Upper lobe of left lung (tissue), 4 donors: ENCODE results near the gene HSPG2.

Experiments
- CTCF ChIP-seq, 6 experiments: fragments of 450-650 bp in 4 of 6; fragments of 200-600 bp in 2 of 6; sonication (generic) in 2 of 6; IDR thresholded peaks; one replicate each; pipeline ENCODE4 v1.5.1; 2016 to 2019; ENCODE audit warnings: antibody characterized with exemption in 6 of 6
- EP300 ChIP-seq, 4 donors: sonication (generic); formaldehyde crosslinking; IDR thresholded peaks; one replicate each; pipeline ENCODE4 v1.5.1; 2017; ENCODE audit warnings: antibody characterized with exemption in 4 of 4, control low read depth in 2 of 4
- POLR2A ChIP-seq, 4 donors: fragments of 450-650 bp; IDR thresholded peaks; one replicate each; pipeline ENCODE4 v1.5.1; 2016 to 2017; ENCODE audit warnings: antibody characterized with exemption in 4 of 4, mild to moderate bottlenecking in 2 of 4

DNA sequence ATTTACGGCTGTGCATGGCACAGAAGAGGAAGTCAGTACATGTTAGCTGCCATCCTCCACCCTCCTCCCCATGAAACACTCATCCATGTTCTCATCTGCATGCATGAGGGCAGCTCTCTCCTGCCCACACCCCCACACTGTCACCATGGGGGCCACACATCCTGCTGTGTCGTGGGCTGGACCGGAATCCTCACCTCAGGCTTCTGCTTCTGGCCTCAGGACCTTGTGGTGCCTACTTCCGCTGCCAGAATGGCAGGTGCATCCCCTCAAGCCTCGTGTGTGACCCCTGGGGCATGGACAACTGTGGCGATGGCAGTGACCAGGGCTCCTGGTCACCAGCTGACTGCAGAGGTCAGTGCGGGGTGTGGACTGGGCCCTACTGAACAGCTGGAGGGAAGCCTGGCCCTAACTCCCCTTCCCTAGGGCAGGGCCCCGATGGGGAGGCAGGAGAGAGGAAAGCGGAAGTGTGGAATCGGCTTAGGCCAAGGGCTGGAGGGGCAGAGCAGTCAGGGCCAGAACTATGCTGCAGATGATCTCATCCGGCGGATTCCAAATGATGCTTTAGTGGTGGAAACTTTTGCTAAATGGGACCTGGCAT is 121.3 kb downstream of the HSPG2 start:
- TF ChIP-seq CTCF (IDR thresholded peaks at IDR 0.05) (no peak), EP300 (IDR thresholded peaks at IDR 0.05) (no peak), POLR2A (IDR thresholded peaks at IDR 0.05) (no peak)
